Measurements from ENCODE around the gene SPPL2C.

The SPPL2C gene

GRCh38 chr17:45814622-45815606, 29.8 kb upstream of the SPPL2C start:
- TF ChIP-seq CTCF (IDR thresholded peaks at IDR 0.05; ENCODE audit: extremely low read depth, missing control alignments) = no peak

GRCh38 chr17:45815752-45816151, 28.9 kb upstream of the SPPL2C start:
- TF ChIP-seq CTCF (IDR thresholded peaks at IDR 0.05; ENCODE audit: extremely low read depth, missing control alignments) = no peak
- no peak for DNase-seq (ENCODE audit: low spot score)

More at GRCh38 chr17:45814622-45815606, 29.8 kb upstream of the SPPL2C start:
- DNase-seq (ENCODE audit: low spot score) = no peak

DNA sequence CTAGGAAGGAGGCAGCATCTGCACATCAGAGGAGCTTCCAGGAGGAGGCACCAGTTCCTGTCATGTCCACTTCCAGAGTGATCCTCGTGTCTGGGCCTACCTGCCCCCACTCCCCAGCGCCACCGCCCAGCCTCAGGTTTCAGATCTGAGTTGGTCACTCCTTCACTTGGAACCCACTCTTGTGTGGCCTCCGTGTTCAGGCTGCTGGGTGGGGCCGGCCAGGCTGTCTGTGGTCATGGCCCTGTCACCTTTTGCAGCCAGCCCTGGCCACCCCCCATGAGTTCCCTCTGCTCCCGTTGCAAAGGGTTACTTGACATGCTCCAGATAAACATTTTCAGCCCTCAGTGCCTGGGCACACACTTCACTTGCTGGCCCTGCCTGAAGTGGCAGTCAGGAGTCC, 26.6 kb upstream of the SPPL2C start:
- no peak for DNase-seq (ENCODE audit: low spot score)
- no peak for TF ChIP-seq CTCF (IDR thresholded peaks at IDR 0.05; ENCODE audit: extremely low read depth, missing control alignments)

- no peak for TF ChIP-seq CTCF (IDR thresholded peaks at IDR 0.05; ENCODE audit: extremely low read depth, missing control alignments)
- no peak for DNase-seq (ENCODE audit: low spot score)
These were observed 26.0 kb upstream of the SPPL2C start for GRCh38 chr17:45818699-45819098.

GRCh38 chr17:45819632-45820031, 25.0 kb upstream of the SPPL2C start:
- TF ChIP-seq CTCF (IDR thresholded peaks at IDR 0.05; ENCODE audit: extremely low read depth, missing control alignments) = no peak
- no peak for DNase-seq (ENCODE audit: low spot score)

- no peak for TF ChIP-seq CTCF (IDR thresholded peaks at IDR 0.05; ENCODE audit: extremely low read depth, missing control alignments)
- DNase-seq (ENCODE audit: low spot score) = no peak
These were observed 24.5 kb upstream of the SPPL2C start for GRCh38 chr17:45820052-45820780.

DNA sequence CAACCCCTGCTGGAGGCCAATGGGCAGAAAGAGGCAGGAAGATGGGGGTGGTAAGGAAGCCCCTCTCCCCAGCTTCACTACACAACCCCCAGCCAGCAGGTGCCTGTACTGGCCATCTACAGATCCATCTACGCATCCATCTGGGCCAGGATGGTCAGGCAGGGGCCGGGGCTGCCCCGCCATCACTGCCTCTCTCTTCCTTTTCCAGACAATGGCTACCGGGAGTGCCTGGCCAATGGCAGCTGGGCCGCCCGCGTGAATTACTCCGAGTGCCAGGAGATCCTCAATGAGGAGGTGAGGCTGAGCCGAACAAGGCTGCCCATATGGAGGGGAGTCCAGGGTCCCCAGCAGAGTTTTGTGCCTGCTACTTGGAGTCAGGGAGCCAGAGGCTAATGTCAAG, 23.5 kb upstream of the SPPL2C start:
- DNase-seq (ENCODE audit: low spot score) = no peak
- no peak for TF ChIP-seq CTCF (IDR thresholded peaks at IDR 0.05; ENCODE audit: extremely low read depth, missing control alignments)
